PC-3 (cell line): ENCODE measurements around the gene HAUS2. TPM values are rescaled to one million over a fixed set of nuclear protein-coding genes. Genes with fewer than 3 reads are reported as not detected.
"Not testable (repeated sequence)": the region's sequence is repeated elsewhere in the genome, so short reads cannot be mapped to it uniquely, and the experiment has no call there.

Experiments used
- ATAC-seq: fragments of 200-7000 bp; cut with Tn5 transposase; 2 replicates; pipeline ENCODE4 v1.9.1; 2020; ENCODE audit warnings: mild to moderate bottlenecking, moderate library complexity
- BruUV-seq: library from RNA; stranded (reverse); fragments of 400-500 nt; replicated peaks from 2 replicates; lab custom pipeline; 2021; lab: Mats Ljungman, UMichigan
- CTCF ChIA-PET: fragments of 300-600 bp; sonication (Branson Sonifier 250); formaldehyde crosslinking; loops from one replicate; lab custom pipeline; 2022; ENCODE audit warnings: antibody characterized with exemption; lab: Charles Lee
- POLR2A ChIA-PET: fragments of 300-600 bp; sonication (Branson Sonifier 250); formaldehyde crosslinking; loops from one replicate; lab custom pipeline; 2022; ENCODE audit warnings: antibody characterized with exemption; ENCODE audit not compliant: unreplicated experiment; lab: Charles Lee
- DNase-seq: peaks from one replicate; pipeline ENCODE4 v3.0.0-alpha.2; 2015
- H2AFZ ChIP-seq: fragments of 300-600 bp; sonication (generic); 2 replicates; pipeline ENCODE4 v1.6.0; 2016; ENCODE audit warnings: antibody characterized with exemption, low read length
- H3F3A ChIP-seq: fragments of 300-600 bp; sonication (generic); one replicate; pipeline ENCODE4 v1.6.0; 2017; ENCODE audit warnings: antibody characterized with exemption, low read length, control low read depth, mild to moderate bottlenecking; ENCODE audit not compliant: unreplicated experiment
- H3K27ac ChIP-seq: fragments of 300-600 bp; sonication (generic); 2 replicates; pipeline ENCODE4 v1.5.1; 2016; ENCODE audit warnings: mild to moderate bottlenecking, low read length
- H3K27me3 ChIP-seq: fragments of 300-600 bp; sonication (generic); 2 replicates; pipeline ENCODE4 v1.6.1; 2016; ENCODE audit warnings: low read length, mixed read lengths
- H3K36me3 ChIP-seq: fragments of 300-600 bp; sonication (generic); 2 replicates; pipeline ENCODE4 v1.6.1; 2016; ENCODE audit warnings: low read depth, mixed run types, low read length, mixed read lengths
- H3K4me1 ChIP-seq: fragments of 300-600 bp; sonication (generic); 2 replicates; pipeline ENCODE4 v1.5.1; 2016; ENCODE audit warnings: low read length; ENCODE audit not compliant: insufficient read depth
- H3K4me2 ChIP-seq: fragments of 300-600 bp; sonication (generic); 2 replicates; pipeline ENCODE4 v1.6.0; 2016; ENCODE audit warnings: low read length
- H3K4me3 ChIP-seq: fragments of 300-600 bp; sonication (generic); 2 replicates; pipeline ENCODE4 v1.5.1; 2016; ENCODE audit warnings: mild to moderate bottlenecking, low read length, mixed read lengths
- H3K79me2 ChIP-seq: fragments of 300-600 bp; sonication (generic); 2 replicates; pipeline ENCODE4 v1.6.1; 2017; ENCODE audit warnings: low read length, mixed read lengths
- H3K9ac ChIP-seq: fragments of 300-600 bp; sonication (generic); 2 replicates; pipeline ENCODE4 v1.6.0; 2016; ENCODE audit warnings: mild to moderate bottlenecking, low read length
- H3K9me2 ChIP-seq: fragments of 300-600 bp; sonication (generic); replicated peaks from 2 replicates; pipeline ENCODE4 v1.6.1; 2016; ENCODE audit warnings: mixed run types, low read length, mixed read lengths
- H3K9me3 ChIP-seq: fragments of 300-600 bp; sonication (generic); 2 replicates; pipeline ENCODE4 v1.6.1; 2016; ENCODE audit warnings: low read length, mixed read lengths
- H4K20me1 ChIP-seq: fragments of 300-600 bp; sonication (generic); 2 replicates; pipeline ENCODE4 v1.6.1; 2016; ENCODE audit warnings: low read length, mixed read lengths
- CTCF ChIP-seq: fragments of 300-600 bp; sonication (generic); conservative IDR thresholded peaks from 2 replicates; pipeline ENCODE4 v1.5.1; 2017; ENCODE audit warnings: antibody characterized with exemption, low read depth, mild to moderate bottlenecking, low read length
- EZH2 ChIP-seq: fragments of 300-600 bp; sonication (generic); IDR thresholded peaks from one replicate; pipeline ENCODE4 v1.6.1; 2017; ENCODE audit warnings: antibody characterized with exemption, mild to moderate bottlenecking, low read length; ENCODE audit not compliant: unreplicated experiment
- EZH2phosphoT487 ChIP-seq: fragments of 300-600 bp; sonication (generic); IDR thresholded peaks from 2 replicates; pipeline ENCODE4 v1.6.1; 2018; ENCODE audit warnings: mild to moderate bottlenecking, antibody characterized with exemption, low read length, borderline replicate concordance
- intact Hi-C: fragments of 100-400 bp; cut with micrococcal nuclease; formaldehyde crosslinking; loops from 2 replicates; pipeline ENCODE4 v1.9.0; 2023
- total RNA-seq: library from RNA; depleted of rRNA; stranded (reverse); fragments of >200 nt; gene quantifications from 2 replicates; pipeline ENCODE4 v1.2.3, GENCODE V29; 2014

HAUS2 gene
- total RNA-seq, 1 experiment from 2014 or later, result 44.1 TPM

- no peaks in the 10 kb centered on the region for H3K36me3 ChIP-seq
- no peak overlapping the region for H2AFZ ChIP-seq
- DNase-seq (no peak), ATAC-seq (no peak)
- H3K27ac ChIP-seq, result no peak overlapping the region
- TF ChIP-seq EZH2phosphoT487 (no peak), EZH2 (no peak), CTCF (no peak)
- H3F3A ChIP-seq, result no peaks in the 10 kb centered on the region
- no peaks in the 10 kb centered on the region for H3K9me3 ChIP-seq
- H3K4me3 ChIP-seq, result no peak overlapping the region
- POLR2A ChIA-PET, result no interaction called here
- no peaks in the 10 kb centered on the region for H3K9me2 ChIP-seq
- no peaks in the 10 kb centered on the region for H3K27me3 ChIP-seq
- intact Hi-C loops, result no loop called here
- H4K20me1 ChIP-seq, result no peaks in the 10 kb centered on the region
- no peak overlapping the region for H3K9ac ChIP-seq
- CTCF ChIA-PET, result no interaction called here
- 0 out of 2 replicates have a peak, but pooled peaks cover 5% of the 10 kb centered on the region for H3K4me1 ChIP-seq
- no TSS peak for BruUV-seq
- no peaks in the 10 kb centered on the region for H3K79me2 ChIP-seq
- no peak overlapping the region for H3K4me2 ChIP-seq
These were observed 47.1 kb downstream of the HAUS2 start for GRCh38 chr15:42595626-42596240.

GRCh38 chr15:42601316-42601715, 52.7 kb downstream of the HAUS2 start:
- POLR2A ChIA-PET, H3K9me2 ChIP-seq, H4K20me1 ChIP-seq, H3K4me1 ChIP-seq, H3K4me3 ChIP-seq, CTCF ChIA-PET, H3K36me3 ChIP-seq, H3K4me2 ChIP-seq, H2AFZ ChIP-seq, DNase-seq, intact Hi-C loops, H3K27ac ChIP-seq, H3K9ac ChIP-seq, H3K9me3 ChIP-seq, ATAC-seq, H3K79me2 ChIP-seq, BruUV-seq, H3K27me3 ChIP-seq, H3F3A ChIP-seq: not testable (repeated sequence)

GRCh38 chr15:42602501-42602900, 53.9 kb downstream of the HAUS2 start:
- Histone ChIP-seq H3K27me3 (no peaks in the 10 kb centered on the region), H3K4me1 (0 out of 2 replicates have a peak, but pooled peaks cover 3% of the 10 kb centered on the region), H3K79me2 (no peaks in the 10 kb centered on the region), H3K9me2 (no peaks in the 10 kb centered on the region), H4K20me1 (no peaks in the 10 kb centered on the region), H2AFZ (no peak overlapping the region), H3K9me3 (no peaks in the 10 kb centered on the region), H3K27ac (no peak overlapping the region), H3F3A (no peaks in the 10 kb centered on the region), H3K4me3 (no peak overlapping the region), H3K4me2 (no peak overlapping the region), H3K36me3 (no peaks in the 10 kb centered on the region), H3K9ac (no peak overlapping the region)
- POLR2A ChIA-PET, result no interaction called here
- no TSS peak for BruUV-seq
- DNase-seq, result no peak
- no peak for ATAC-seq
- TF ChIP-seq EZH2 (no peak), EZH2phosphoT487 (no peak)
- CTCF ChIA-PET, result no interaction called here
- intact Hi-C loops, result no loop called here
